HG03045 (cell line): ENCODE measurements around the gene GPRIN1.
"Not testable (repeated sequence)": the region's sequence is repeated elsewhere in the genome, so short reads cannot be mapped to it uniquely, and the experiment has no call there.

ENCODE experiments used
- ATAC-seq: cut with Tn5 transposase; IDR thresholded peaks from one replicate; pipeline ENCODE4 v1.9.1; 2021; ENCODE audit warnings: mild to moderate bottlenecking, moderate library complexity; ENCODE audit not compliant: unreplicated experiment

GPRIN1 gene

GRCh38 chr5:176599749-176600430 is 10.1 kb downstream of the GPRIN1 start:
- ATAC-seq: not testable (repeated sequence)

- ATAC-seq: no peak
These were observed 12.3 kb downstream of the GPRIN1 start for GRCh38 chr5:176597417-176598389.

GRCh38 chr5:176596689-176597416 is 13.1 kb downstream of the GPRIN1 start:
- peak; percentile 59 for ATAC-seq

- ATAC-seq: no peak
These were observed 13.8 kb downstream of the GPRIN1 start for GRCh38 chr5:176596069-176596644.

DNA sequence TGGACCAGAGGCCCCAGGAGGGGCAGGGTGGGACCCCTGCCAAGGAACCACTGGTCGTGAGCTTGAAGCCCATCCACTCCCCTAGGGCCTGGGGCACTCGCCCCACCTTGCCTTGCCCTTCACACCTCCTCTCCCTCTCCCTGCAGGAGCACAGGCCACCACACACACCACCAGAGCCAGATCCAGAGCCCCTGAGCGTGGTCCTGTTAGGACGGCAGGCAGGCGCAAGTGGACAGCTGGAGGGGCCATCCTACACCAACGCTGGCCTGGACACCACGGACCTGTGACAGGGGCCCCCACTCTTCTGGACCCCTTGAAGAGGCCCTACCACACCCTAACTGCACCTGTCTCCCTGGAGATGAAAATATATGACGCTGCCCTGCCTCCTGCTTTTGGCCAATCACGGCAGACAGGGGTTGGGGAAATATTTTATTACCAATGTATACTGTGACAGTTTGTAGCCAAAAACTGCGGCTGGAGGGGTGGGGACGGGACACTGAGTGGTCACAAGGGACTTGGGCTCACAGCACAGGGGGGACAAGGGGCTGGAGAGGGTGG is 14.5 kb downstream of the GPRIN1 start:
- ATAC-seq: no peak

DNA sequence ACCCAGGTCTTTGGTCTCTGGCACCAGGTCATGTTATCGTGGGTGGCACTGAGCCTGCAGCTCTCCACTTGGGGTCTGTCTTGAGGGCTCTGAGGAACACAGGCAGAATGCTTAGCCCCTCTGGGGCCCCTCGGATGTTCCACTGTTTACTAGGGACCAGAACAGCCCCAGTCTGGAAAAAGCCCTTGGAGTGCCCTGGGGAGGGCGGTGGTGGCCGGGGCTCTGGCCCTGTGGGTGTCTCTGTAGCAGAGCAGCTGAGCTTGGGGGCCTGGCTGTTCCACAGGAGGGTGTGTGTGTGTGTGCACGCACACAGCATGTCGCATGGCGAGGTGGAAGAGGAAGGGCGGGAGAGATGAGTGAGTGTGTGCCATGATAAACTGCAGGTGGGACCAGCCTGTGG is 15.4 kb downstream of the GPRIN1 start:
- ATAC-seq: no peak

DNA sequence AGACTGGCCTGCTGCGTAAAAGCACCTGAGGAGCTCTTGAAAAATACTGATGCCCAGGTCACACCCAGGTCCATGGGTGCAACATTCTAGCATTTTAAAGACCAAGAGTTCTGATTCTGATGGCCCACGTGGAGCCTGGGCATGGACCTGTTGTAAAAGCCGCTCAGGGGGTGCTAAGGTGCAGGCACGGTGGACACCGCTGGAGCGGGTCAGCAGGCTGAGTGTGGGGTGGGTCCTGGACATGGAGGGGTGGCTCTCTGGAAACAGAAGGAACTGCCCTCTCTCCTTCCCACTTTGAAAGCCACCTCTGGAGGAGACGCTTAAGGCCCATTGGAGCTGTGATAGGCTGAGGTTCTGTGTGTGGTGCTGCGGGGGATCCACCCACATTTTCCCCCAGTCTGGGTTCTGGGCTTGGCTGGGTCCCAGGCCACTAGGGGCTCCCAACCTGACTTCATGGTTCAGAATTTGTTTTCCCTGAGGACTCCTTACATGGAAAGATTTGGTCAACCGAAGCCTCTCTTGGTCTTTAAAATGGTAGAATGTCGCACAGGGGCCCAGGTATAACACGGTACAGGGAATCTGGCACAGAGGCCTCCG is 16.6 kb downstream of the GPRIN1 start:
- no peak for ATAC-seq

GRCh38 chr5:176592573-176592972 is 17.4 kb downstream of the GPRIN1 start:
- no peak for ATAC-seq

- not testable (repeated sequence) for ATAC-seq
These were observed 18.3 kb downstream of the GPRIN1 start for GRCh38 chr5:176591667-176592066.

DNA sequence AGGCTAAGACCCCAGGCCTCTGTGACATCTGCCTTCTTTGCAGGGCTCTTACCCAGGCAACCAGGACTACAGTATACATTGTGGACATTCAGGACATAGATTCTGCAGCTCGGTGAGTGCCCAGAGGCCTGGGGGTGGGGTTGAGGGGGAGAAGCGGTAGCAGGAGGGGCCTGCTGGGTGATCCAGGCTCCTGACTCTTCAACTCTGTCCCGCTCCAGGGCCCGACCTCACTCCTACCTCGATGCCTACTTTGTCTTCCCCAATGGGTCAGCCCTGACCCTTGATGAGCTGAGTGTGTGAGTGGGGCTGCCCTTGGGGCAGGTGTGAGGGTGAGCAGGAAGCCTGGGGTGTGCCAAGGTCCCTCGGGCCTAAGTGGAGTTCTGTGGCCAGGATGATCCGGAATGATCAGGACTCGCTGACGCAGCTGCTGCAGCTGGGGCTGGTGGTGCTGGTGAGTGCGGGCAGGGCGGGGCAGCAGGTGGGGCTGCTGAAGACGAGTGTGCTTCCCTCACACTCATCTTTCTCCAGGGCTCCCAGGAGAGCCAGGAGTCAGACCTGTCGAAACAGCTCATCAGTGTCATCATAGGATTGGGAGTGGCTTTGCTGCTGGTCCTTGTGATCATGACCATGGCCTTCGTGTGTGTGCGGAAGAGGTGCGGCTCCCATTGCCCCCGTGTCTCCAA is 19.8 kb downstream of the GPRIN1 start:
- no peak for ATAC-seq

GRCh38 chr5:176589039-176589769 is 20.8 kb downstream of the GPRIN1 start:
- ATAC-seq: no peak

GRCh38 chr5:176588297-176588696 is 21.7 kb downstream of the GPRIN1 start:
- no peak for ATAC-seq

- ATAC-seq: no peak
These were observed 22.6 kb downstream of the GPRIN1 start for GRCh38 chr5:176587398-176587797.

DNA sequence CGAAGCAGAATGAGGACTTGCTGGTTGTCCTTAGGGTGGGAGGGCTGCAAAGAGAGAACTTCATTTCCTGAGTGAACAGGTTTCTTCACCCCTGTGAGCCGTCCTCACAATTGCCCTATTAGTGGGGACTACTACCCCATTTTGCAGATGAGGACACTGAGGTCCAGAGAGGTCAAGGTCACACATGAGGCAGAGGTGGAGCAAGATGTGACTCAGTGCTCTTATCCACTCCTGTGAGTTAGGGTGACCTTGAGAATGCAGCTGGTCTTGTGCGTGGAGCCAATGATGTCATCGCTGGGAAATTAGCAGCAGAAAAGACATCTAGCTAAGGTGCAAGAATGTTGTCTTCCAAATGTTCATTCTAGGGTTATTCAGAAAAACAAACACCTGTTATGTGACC is 26.9 kb downstream of the GPRIN1 start:
- ATAC-seq: no peak

- ATAC-seq: no peak
These were observed 28.6 kb downstream of the GPRIN1 start for GRCh38 chr5:176581361-176581760.

DNA sequence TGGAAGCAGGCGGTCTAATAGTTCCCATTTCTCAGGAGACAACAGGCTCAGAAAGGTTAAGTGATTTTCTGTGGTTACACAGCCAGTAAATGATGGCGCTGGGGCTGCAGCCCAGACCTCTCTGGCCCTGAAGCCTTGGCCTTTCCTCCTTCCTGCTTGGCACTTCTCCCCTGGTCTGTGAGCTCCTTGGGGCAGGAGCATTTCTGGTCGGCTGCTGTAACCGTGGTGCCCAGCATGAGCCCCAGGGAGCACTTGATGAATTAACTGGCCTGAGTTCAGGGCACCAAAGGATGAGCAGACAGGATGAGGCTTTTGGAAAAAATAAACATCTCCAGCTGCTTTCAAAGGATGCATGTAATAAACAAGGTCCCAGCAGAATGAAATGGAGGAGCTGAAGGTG is 30.6 kb downstream of the GPRIN1 start:
- ATAC-seq: no peak

DNA sequence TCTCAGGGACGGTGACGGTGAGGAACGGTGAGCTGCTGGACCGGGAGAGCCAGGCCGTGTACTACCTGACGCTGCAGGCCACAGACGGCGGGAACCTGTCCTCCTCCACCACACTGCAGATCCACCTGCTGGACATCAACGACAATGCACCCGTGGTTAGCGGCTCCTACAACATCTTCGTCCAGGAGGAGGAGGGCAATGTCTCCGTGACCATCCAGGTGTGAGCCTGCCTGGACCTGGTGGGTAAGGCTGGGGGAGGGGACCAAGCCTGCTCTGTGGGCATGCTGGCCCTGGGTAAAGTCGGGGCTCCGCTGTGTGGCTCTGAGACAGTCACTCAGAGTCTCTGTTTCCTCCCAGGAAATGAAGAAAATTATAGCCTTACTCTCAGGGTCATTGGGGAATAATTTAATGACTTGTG is 31.6 kb downstream of the GPRIN1 start:
- no peak for ATAC-seq

DNA sequence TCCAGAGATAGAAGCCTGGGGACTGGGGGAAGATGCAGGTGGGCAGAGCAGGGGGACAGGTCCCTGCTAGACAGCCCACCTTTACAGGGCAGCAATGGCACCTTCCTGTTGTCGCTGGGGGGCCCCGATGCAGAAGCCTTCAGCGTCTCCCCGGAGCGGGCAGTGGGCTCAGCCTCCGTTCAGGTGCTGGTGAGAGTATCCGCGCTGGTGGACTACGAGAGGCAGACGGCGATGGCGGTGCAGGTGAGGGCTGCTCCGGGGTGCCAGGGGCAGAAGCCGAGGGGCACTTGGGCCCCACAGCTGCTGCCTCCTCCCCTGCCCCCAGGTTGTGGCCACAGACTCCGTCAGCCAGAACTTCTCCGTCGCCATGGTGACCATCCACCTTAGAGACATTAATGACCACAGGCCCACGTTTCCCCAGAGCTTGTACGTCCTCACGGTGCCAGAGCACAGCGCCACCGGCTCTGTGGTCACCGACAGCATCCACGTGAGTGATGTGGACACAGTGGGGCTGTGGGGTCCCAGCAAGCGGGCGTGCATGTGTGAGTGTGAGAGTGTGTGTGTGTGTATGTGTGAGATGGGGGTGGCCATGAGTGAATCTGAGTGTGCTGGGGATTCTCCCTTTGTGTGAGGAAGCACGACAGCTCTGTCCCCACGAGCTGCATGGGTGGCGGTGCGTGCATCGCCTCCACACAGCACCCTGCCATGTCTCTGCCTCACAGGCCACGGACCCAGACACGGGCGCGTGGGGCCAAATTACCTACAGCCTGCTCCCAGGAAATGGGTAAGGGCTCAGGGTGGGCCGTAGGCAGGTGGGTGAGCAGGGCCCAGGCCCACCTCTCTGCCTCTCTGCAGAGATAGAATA is 32.4 kb downstream of the GPRIN1 start:
- ATAC-seq: no peak
